HG02885 (cell line): ENCODE data around the gene ZHX3.

ENCODE experiments used
- ATAC-seq: cut with Tn5 transposase; IDR thresholded peaks from one replicate; pipeline ENCODE4 v1.9.1; 2021; ENCODE audit warnings: mild to moderate bottlenecking; ENCODE audit not compliant: unreplicated experiment, poor library complexity

Gene ZHX3

GRCh38 chr20:41166201-41167117 is 151.1 kb downstream of the ZHX3 start:
- no peak for ATAC-seq

GRCh38 chr20:41165001-41165882 is 152.3 kb downstream of the ZHX3 start:
- no peak for ATAC-seq

- ATAC-seq, result no peak
These were observed 153.7 kb downstream of the ZHX3 start for GRCh38 chr20:41163821-41164220.

GRCh38 chr20:41162396-41162795 is 155.1 kb downstream of the ZHX3 start:
- ATAC-seq, result no peak

DNA sequence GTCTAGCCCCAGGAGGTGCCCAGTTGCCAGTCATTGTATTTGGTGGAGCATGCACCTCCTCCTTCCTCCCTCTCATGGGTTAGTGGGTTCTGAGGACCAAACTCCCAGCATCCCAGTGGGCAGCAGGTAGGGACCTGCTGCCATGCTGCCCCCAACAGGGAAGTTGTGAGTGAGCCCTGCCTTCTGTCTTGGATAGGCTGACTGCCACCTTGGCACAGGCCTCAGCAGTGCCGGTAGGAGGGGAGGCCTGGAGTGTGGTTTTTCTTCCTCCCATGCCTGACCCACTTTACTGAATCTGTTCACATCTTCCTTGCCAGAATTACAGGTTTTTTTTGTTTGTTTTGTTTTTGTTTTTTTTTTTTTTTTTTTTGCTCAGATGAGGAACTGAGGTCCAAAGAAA is 155.6 kb downstream of the ZHX3 start:
- no peak for ATAC-seq

DNA sequence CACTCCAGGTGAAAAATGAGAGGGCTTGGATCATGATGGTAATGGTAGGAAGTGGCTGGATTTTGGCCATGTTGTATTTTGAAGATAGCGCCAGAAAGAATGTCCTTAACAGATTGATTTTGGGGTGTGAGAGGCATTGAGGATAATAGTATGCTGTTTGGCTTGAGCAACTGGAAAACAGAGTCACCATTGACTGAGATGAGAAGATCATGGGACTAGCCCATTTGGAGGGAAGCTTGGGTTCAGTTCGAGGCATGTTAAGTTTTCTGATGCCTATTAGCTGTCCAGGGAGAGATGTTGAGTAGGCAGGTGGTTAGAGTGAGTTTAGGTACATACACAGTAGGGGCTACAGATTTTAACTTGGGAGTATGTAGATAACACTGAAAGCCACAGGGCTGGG is 156.8 kb downstream of the ZHX3 start:
- no peak for ATAC-seq

DNA sequence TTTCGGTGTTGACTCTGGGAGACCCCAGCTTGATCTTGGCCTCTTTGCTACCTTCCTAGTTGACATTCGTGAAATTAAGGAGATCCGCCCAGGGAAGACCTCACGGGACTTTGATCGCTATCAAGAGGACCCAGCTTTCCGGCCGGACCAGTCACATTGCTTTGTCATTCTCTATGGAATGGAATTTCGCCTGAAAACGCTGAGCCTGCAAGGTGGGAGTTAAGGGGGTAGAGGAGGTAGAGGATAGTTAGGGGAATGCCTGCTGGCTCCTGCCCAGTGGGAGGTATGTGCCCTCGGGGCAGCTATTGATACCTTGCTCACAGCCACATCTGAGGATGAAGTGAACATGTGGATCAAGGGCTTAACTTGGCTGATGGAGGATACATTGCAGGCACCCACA is 158.0 kb downstream of the ZHX3 start:
- no peak for ATAC-seq

- ATAC-seq, result no peak
These were observed 159.4 kb downstream of the ZHX3 start for GRCh38 chr20:41158082-41158625.

GRCh38 chr20:41155261-41155660 is 162.3 kb downstream of the ZHX3 start:
- ATAC-seq, result no peak

DNA sequence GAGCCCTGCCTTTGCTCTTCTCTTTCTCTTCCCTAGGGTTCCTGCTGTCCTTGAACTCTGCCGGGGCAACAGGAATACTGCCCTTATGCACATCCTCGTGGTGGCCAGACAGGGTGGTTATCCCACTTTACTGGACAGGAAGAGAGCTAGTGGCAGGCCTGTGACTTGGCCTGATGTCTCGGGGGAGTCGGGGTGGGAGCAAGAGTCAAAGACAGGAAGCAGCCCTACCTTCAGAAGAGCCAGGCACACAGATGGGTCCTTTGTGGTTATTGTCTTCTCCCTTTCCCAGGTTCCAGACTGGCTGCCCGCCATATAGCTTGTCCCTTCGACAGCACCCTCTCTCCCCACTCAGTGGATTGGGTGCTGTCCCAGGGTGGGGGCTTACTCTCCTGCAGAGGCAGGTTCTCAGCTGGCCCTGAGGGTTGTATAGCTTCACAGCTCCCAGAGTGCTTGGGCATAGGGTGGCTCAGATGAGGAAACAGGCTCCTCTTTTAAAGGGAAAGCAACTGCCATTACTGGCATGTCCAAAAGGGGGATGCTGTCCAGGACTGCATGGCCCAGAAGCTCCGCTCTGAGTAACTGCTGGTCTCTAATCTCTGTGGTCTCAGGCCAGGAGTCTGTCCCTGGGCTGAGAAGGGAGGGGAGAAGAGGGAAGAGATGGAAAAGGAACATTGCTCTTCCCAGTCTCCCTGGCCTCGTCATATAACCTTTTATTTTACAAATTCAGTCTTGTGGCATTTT is 162.9 kb downstream of the ZHX3 start:
- ATAC-seq, result no peak

DNA sequence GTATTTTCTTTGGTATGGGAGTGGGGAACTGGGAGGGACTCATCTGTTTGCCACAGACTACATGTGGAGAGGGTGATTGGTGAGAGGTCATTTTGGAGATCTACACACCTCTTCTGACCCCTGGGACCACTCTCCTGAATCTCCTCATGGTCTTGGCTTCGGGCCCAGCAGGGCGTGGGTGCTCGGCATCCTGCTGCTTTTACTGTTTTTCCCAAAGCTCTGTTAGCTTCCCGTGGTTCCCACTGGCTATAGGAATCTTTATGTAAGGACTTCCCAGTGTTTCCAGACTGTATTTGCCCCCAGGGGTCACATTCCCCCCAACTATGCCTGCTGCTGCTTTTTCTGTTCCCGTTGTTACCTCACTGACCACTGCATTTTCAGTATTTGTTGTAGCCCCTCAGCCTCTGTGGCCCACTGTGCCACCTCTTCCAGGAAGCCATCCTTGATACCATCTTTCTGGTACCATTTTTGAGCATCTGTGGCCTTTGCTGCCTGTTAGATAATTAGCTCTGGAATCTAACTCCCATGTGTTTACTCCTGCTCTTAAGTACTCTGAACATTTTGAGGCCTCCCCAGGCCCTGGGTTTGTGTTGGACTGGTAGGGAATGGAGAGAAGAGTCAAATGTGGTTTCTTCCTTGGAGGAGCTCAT is 165.3 kb downstream of the ZHX3 start:
- no peak for ATAC-seq

DNA sequence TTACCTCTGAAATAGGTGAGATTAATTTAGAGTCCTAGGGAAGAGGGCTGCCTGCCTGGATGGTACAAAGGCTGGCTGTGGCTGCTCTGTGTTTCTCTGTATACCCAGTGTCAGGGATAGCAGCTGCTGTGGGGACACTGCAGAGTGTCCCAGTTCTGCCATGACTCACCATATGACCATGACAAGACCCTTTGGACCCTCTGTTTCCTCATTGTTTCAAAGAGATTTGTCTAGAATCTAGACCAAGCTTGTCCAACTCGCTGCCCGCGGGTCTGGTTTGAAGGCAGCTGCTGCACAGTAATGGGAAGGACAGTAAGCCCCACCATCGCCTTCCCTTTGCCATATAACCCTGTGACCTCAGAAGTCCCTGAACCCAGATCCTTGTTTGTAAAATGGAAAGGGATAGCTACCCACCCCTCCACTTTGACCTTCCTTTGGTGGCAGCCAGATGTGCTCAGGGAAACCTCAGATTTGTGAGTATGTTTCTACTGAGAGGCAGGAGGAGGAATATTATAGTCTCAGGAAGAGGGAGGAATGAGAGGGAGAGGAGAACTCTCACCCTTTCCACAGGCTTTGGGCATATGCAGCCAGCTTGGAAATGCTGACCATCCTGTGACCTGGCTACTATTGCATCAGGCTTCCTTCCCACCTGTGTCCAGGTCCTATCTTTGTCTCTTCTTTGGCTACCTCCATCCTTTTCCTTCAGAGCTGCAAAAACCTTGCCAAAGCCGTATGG is 166.2 kb downstream of the ZHX3 start:
- no peak for ATAC-seq

GRCh38 chr20:41150664-41151063 is 166.9 kb downstream of the ZHX3 start:
- ATAC-seq, result no peak

- ATAC-seq, result no peak
These were observed 168.6 kb downstream of the ZHX3 start for GRCh38 chr20:41148942-41149341.

GRCh38 chr20:41147767-41148191 is 169.8 kb downstream of the ZHX3 start:
- no peak for ATAC-seq

DNA sequence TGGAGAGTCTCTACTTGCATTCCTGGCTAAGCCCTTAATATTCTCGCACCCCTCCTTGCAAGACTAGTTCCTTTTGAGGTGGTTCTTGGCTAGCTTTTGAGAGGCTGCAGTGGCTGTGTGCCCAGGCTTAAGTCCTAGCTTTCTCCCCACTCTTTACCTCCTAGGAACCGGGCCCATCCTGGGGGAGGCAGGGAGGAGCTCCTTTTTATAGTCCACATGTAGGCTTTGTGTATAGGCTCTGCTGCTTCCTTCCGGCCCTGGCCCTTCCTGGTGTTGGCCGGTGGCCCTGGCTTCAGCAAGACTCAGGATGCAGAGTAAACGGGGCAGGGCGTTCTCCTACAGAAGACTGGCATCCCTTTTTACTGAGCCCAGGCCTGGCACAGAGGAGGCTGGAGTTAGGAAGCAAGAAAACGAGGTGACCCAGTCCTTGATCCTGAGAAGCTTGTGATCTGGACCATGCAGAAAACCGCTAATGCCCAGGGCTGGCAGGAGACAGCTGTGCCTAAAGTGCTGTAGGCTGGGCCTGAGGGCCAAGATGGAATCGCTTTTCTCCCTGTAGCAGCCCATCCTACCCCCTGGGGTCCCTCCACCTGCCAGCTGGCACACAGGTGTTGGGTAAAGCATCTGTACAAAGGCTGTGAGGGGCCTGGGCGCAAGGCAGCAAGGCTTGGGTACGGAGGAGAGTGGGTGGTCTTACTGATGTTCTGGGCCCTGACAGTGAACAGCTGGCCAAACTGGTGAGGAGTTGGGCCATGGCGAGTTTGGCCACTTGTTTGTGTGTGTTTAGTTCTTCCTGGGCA is 171.5 kb downstream of the ZHX3 start:
- no peak for ATAC-seq

DNA sequence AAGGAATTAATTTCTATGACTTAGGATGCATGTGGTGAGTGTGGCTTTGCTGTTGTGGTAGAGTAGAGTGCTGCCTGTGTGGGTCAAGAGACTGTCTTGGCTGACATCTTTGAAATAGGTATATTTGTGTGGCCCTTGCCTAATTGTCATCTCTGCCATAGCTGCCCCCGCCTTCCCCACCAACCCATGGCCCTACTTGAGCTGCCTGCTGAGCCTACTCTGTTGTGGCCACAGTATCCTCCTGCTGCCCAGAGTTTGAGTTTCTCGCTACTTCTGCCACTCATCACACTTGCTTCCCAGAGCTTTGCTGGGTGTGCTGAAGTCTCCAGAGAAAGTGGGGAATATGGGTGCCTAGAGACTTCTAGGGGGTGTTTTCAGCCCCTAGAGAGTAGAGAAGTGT is 172.2 kb downstream of the ZHX3 start:
- ATAC-seq, result no peak

GRCh38 chr20:41143354-41143753 is 174.2 kb downstream of the ZHX3 start:
- ATAC-seq, result no peak
